GM21515 (cell line): ENCODE data around the gene C19orf73.
"Not testable (repeated sequence)": the region's sequence is repeated elsewhere in the genome, so short reads cannot be mapped to it uniquely, and the experiment has no call there.

Source experiments
- ATAC-seq: cut with Tn5 transposase; IDR thresholded peaks from one replicate; pipeline ENCODE4 v1.9.1; 2021; ENCODE audit not compliant: unreplicated experiment

The C19orf73 gene

DNA sequence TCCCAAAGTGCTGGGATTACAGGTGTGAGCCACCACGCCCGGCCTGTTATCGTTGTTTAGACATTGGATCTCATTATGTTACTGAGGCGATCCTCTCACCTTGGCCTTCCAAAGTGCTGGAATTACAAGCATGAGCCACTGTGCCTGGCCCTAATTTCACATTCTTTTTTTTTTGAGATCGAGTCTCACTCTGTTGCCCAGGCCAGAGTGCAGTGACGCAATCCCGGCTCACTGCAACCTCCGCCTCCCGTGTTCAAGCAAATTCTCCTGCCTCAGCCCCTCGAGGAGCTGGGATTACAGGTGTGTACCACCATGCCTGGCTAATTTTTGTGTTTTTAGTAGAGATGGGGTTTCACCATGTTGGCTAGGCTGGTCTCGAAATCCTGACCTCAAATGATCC, 4.3 kb upstream of the C19orf73 start:
- ATAC-seq: not testable (repeated sequence)

DNA sequence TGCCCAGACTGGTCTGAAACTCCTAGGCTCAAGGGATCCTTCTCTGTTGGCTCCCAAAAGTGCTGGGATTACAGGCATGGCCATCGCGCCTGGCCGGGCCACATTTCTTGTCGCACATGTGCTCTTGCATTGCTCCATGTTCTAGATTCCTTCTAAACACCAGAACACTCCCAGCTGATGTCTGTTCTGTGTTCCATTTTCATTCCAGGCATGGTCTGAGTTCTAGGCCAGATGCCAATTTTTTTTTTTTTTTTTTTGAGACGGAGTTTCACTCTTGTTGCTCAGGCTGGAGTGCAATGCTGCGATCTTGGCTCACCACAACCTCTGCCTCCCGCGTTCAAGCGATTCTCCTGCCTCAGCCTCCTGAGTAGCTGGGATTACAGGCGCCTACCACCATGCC, 2.9 kb upstream of the C19orf73 start:
- ATAC-seq: not testable (repeated sequence)

DNA sequence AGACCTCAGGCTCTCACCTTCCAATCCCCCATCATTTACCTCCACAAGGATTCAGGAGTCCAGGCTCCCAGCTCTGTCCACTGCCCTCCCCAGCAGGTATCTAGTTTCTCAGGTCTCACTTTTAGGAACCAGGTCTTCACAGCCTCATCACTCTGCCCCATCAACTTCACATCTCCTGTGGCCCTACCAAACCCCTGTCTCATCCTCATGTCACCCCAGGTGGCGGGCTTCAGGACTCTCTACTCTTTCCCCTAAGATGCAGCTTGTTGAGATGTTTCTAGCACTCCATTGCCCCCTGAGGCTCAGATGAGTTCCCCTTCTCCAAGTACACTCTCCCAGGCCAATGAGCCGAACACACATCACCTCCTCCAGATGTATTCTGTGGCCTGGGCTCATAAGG, 1.9 kb upstream of the C19orf73 start:
- ATAC-seq: no peak

DNA sequence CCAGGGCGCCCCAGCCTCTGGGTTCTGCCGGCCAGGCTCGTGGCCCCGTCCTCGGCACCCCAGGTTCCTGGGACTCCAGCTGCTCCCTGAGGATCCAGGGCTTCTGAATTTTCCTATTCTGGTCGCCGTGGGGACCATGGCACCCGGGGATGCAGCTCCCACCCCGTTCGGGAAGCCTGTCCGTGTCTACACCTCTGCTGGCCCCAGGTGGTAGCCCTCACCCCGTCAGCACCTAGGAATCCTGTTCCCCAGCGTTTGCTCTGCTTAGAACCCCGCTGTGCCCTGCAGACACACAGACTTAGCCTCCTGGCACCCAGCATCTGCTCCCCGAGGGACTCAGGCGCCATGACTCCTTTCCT, 1.4 kb upstream of the C19orf73 start:
- no peak for ATAC-seq

DNA sequence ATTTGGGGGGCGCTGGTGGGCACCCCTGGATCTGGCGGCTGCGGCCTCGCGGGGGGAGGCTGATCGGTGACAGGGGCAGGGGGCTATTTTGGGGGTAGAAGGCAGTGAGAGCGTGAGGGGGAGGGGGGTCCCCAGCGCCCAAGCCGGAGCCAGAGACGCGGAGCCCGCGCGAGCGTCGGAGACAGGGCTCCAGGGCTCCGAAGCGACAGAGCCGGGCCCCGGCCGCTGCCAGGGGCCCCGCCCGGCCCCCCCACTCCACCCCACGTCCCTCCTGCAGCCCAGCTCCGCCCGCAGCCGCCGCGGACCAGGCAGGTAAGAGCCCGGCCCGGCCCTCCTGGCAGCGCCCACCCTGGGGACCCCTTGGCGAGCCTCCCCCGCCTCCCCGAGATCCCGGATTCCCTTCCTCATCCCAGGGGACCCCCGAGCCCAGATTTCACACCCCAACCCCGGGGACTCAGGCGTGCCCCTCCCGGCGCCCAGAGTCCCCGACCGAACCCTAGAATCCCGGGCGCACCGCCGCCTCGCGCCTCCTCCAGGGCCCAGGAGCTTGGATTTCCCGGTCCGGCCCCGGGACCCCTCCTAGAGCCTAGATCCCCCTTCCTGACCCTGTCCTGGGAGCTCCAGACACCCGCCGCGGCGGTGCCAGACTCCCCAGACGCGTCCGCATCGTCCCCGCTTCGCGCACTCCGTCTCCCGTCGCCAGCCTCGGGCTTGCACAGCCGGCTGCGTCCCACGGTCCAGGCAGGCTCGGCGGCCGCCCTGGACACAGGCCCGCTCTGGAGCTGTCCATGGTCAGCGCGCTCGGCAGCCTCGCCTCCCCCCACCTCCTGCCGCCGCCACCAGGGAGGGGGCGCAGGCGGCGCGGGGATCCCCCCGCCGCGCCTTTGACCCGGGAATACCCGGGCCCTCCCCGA, 725 bp upstream of the C19orf73 start, which contains the start of gene PPFIA3:
Gene PPFIA3, plus strand, starts transcription at position 134 of the 914 bp plus-strand sequence. CDS start 8,330 bp downstream, outside the sequence.
- no peak for ATAC-seq

DNA sequence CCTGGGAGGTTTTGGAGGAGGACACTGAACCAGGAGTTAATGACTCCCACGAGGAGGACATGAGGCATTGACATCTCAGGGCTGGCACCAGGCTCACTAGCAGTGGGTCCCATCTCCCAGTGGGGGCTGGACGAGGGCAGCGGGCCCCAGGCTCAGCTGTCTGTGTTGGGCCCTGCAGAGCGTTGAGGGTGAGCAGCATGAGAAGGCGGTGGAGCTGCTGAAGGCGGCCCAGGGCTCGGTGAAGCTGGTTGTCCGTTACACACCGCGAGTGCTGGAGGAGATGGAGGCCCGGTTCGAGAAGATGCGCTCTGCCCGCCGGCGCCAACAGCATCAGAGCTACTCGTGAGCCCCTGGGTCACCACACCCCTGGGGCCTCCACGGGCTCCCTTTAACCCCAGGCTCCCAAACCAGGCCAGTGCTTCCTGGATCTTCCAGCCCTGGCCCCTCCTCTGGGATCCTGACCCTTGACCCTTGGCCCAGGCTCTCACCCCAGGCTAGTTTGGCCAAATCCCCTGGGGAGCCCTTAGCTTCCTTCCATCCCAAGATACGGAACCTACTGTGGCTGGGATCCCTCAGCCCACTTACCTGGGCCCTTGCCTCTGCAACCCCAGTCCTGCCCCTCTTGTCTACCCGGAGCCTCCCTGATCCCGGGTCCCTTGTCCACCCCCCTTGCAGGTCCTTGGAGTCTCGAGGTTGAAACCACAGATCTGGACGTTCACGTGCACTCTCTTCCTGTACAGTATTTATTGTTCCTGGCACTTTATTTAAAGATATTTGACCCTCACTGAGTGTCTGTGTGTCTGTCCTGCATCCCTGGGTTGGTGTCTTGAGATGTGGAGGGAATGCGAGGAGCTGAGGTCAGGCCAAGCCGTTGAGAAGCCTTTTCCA, 1.0 kb downstream of the C19orf73 start:
- ATAC-seq: no peak

DNA sequence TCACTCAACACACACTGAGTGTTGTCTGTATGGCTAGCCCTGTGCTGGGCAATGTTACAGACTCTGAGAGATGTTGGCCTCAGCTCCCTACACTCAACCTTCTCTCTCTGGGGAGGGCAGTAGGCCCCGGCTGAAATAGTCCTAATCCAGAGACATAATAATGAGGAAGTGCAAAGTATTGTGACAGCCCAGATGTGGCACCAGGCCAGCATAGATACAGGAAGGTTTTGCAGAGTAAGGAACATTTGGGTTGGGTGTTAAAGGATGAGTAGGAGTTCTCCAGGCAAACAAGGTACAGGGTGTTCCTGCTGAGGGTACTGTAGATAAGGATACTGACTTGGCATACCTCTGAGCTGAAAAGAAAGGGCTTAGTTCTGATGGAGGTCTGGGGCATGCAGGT, 2.4 kb downstream of the C19orf73 start:
- ATAC-seq: no peak

DNA sequence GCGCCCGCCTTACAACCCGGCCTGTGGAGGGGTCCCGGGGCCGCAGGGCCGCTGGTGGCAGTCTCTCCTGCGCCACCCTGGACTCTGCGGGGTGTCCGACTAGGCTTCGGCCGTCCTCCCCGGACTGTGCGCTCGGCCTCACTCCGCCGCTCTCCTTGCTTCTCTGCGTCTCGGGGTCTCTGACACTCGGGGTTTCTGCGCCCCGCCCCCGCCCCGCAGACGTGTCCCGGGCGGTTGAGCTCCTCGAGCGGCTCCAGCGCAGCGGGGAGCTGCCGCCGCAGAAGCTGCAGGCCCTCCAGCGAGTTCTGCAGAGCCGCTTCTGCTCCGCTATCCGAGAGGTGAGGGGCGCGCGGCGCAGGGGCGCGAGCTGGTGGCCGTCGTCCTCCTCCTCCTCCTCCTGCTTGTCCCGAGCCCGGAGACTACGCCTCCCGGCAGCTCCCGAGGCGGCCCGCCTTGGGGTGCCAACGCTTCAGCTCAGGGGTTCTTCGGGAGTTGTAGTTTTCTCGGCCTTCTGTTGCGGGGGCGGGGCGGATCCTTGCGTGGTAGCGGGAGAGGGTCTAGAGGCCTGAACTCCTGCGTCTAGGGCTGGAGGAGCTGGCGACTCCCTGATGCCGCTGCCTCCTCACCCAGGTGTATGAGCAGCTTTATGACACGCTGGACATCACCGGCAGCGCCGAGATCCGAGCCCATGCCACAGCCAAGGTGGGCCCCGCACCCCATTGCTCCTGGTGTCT, 4.1 kb downstream of the C19orf73 start:
- ATAC-seq: no peak

DNA sequence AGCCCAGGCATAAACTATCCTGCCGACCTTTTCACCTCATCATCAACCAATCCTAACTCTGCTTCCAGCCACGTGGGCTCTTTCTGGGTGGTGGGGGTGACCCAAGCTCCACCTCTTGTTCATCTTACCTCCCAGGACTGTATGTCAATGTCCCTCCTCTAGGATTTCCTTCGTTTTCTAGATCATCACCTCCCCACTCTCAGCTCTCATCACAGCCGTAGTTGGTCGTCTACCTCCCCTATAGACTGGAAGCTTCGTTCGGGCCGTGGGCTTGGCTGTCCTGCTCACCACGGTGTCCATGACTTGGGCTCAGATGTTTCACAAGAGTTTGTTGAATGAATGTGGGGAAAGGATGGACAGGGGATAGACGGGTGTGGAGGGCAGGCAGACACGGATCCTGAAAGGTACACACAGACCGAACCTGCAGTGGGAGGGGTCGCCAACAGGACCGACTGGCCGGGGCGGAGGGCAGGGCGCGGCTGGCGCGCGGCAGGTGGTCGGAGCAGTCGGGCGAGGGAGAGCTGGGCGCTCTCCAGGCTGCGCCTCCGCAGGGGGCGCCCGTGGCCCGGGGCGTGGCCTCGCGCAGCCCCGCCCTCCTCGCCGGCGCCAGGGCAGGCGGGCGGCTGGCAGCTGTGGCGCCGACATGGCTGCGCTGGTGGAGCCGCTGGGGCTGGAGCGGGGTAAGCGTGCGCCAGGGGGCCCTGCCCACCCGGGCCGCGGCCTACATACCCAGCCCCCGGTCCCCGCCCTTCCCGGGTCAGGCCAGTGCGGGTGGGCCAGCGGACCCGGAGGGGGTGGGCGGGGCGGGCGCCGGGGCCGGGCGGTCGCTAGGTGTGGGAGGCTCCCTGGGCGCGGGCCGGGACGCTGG, 4.9 kb downstream of the C19orf73 start, which contains the start of gene LIN7B:
Gene LIN7B, plus strand, starts transcription at position 609 of the 868 bp plus-strand sequence. Its CDS starts 35 bp downstream, at position 644.
- ATAC-seq: peak; percentile 51

DNA sequence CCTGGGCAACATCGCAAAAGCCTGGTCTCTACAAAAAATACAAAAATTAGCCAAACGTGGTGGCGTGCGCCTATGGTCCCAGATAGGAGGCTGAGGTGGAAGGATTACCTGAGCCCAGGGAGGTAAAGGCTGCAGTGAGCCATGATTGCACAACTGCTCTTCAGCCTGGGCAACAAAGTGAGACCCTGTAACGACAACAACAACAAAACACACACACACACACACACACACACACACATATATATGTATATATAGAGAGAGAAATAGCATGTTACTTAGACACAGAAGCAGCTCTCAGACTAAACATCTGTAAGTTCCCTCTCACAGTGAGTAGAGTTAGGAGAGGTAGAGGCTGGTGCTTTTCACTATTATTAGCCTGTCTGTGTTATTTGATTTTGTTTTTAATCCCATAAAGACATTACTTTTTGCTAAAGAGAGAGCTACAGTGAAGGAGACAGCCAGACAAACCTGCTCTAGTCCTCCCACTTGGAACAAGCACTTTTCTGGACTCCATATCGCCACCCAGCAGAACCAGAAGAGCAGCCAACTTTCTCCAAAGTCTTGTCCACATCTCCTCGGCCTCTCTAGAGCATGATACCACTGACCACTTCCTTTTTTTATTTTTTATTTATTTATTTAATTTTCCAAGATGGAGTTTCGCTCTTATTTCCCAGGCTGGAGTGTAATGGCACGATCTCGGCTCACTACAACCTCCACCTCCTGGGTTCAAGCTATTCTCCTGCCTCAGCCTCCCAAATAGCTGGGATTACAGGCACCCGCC, 7.5 kb downstream of the C19orf73 start:
- no peak for ATAC-seq

DNA sequence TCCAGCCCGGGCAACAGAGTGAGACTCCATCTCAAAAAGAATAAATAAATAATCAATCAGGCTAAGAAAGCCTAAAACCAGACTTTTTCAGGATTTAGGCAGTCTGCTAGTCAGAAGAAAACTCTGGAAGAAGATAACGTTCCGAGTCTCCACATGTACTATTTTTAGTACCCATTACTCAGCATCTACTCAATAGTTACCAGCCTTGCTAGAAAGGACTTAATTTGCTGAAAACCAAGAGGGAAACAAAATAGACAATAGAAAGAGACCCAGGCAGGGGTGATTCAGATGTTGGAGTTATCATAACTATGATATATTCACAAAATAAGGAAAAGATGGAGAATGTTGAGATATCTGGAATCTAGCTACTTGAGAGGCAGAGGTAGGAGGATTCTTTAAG, 8.4 kb downstream of the C19orf73 start:
- no peak for ATAC-seq

DNA sequence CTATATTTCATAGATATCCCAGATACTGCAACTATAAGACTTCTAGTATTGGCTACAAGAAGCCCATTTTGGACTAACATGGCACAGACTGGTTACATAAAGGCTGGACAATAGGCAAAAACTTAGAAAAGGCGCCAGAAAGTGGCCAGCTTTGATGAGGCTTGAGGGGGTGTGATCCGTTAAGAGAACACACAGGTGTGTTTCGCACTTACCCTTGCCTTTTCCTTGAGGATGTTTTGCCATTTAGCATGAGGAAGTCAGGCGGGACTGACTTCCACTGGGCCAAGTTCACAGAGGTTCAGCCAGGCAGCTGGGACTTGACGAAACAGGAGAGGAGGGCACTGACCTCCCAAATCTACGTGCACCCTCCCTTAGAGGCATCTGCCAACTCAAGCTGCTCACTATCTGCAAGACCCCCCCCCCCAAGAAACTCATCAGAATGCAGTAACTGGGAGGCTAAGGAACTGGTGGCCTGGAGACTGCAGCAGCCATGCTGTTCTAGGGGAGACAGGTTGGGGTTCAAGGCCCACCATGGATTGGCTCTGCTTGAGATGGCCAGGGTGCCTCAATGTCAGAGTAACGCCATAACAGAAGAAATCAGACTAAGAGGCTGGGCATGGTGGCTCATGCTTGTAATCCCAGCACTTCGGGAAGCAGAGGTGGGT, 9.2 kb downstream of the C19orf73 start:
- ATAC-seq: no peak

DNA sequence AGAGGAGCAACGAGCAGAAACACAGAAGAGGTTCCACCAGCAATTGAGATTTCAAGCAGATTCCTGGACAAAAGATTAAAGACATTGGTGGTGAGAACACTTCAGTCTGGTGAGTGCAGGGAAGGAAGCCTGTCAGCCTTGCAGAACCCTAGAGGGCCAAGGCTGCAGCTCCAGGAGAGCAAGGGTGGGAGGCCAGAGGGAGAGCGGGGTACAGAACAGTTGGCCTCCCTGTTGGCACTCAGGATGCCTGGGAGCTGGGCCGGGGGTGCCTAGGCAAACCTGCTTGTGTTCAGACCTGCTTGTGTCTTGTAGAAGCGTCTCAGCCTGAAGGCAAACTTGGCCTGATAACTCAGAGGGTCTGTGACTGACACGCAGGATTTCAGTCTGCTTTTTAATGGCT, 9.9 kb downstream of the C19orf73 start:
- ATAC-seq: no peak

DNA sequence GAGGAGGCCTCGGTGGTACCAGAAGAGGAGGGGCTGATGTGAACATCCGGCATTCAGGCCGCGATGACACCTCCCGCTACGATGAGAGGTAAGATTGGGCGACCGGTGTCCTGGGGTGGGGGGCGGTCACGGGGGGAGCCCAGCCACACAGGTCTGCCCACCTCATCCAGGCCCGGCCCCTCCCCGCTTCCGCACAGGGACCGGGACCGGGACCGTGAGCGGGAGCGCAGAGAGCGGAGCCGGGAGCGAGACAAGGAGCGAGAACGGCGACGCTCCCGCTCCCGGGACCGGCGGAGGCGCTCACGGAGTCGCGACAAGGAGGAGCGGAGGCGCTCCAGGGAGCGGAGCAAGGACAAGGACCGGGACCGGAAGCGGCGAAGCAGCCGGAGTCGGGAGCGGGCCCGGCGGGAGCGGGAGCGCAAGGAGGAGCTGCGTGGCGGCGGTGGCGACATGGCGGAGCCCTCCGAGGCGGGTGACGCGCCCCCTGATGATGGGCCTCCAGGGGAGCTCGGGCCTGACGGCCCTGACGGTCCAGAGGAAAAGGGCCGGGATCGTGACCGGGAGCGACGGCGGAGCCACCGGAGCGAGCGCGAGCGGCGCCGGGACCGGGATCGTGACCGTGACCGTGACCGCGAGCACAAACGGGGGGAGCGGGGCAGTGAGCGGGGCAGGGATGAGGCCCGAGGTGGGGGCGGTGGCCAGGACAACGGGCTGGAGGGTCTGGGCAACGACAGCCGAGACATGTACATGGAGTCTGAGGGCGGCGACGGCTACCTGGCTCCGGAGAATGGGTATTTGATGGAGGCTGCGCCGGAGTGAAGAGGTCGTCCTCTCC, 11.1 kb downstream of the C19orf73 start:
- ATAC-seq: no peak

DNA sequence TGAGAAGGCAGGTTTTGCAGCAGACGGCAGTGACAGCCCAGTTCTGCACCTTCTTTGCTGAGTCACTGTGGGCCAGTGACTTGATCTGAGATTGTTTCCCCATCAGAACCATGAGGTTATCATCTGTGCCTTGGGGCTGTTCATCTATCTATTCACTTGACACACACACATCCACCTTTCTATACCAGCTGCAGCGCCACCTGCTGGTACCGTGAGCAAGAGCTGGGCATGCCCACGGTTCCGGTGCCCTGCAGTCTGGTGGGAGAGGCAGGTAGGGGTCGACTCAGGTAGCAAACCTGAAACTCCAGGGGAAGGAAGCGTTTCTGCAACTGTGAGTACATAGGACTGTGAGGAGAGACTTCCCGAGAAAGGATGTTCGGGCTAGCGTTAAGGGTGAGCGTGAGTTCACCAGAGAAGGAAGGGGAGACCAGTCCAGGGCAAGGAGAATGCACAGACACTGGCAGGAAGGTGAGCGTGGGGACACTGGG, 12.3 kb downstream of the C19orf73 start:
- ATAC-seq: no peak

DNA sequence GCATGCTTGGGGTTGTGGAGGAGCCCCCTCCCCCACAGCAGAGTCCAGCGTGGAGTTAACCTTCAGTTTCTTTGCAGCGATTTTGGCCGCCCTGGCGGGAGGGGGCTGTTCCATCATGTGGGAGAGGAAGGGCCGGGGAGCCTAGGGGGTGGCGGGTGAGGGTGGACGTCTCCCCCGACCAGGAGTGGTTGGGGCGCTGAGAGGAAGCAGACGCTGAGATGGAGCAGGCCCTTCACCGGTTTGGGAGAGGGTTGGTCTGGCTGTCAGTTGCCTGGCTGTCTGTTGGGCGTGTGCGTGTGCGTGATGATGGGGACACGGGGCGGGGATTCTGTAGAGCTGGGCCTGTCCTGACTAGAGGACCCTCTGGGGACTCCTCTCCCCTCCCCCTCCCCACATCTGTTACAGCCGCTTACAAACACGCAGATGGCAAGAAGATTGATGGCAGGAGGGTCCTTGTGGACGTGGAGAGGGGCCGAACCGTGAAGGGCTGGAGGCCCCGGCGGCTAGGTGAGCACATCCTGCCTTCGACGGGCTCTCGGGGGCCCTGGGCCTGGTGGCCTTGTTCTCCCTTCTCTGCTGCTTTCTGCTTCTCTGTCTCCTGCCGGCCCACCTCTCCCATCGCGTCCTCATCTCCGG, 14.6 kb downstream of the C19orf73 start:
- no peak for ATAC-seq
